OCI-LY7 (cell line): ENCODE data around the gene INSC. TPM values are rescaled to one million over a fixed set of nuclear protein-coding genes. Genes with fewer than 3 reads are reported as not detected.

ENCODE experiments used
- BruUV-seq: library from RNA; stranded (reverse); fragments of 400-500 nt; replicated peaks from 2 replicates; lab custom pipeline; 2021; lab: Mats Ljungman, UMichigan
- CTCF ChIA-PET: fragments of 300-600 bp; sonication (Branson Sonifier 250); formaldehyde crosslinking; loops from one replicate; lab custom pipeline; 2022; ENCODE audit warnings: antibody characterized with exemption; ENCODE audit not compliant: unreplicated experiment; lab: Charles Lee
- POLR2A ChIA-PET: fragments of 300-600 bp; sonication (Branson Sonifier 250); formaldehyde crosslinking; loops from one replicate; lab custom pipeline; 2022; ENCODE audit warnings: antibody characterized with exemption; lab: Charles Lee
- DNase-seq: peaks from one replicate; pipeline ENCODE4 v3.0.0-alpha.2; 2015; ENCODE audit warnings: low spot score
- H2AFZ ChIP-seq: fragments of 200-600 bp; sonication (generic), shearing (Covaris generic); 2 replicates; pipeline ENCODE4 v1.6.1; 2014; ENCODE audit warnings: mild to moderate bottlenecking, antibody characterized with exemption, low read length, moderate library complexity
- H3K27ac ChIP-seq: fragments of 200-600 bp; sonication (generic); 2 replicates; pipeline ENCODE4 v1.5.1; 2014; ENCODE audit warnings: mixed run types, low read depth, mild to moderate bottlenecking, moderate library complexity, low read length, inconsistent platforms; ENCODE audit not compliant: poor library complexity, severe bottlenecking
- H3K36me3 ChIP-seq: fragments of 200-600 bp; sonication (generic); 2 replicates; pipeline ENCODE4 v1.6.1; 2014; ENCODE audit warnings: mild to moderate bottlenecking, antibody characterized with exemption, low read length, moderate library complexity, mixed read lengths; ENCODE audit not compliant: insufficient read depth
- H3K4me1 ChIP-seq: fragments of 200-600 bp; sonication (generic); 2 replicates; pipeline ENCODE4 v1.5.1; 2014; ENCODE audit warnings: mild to moderate bottlenecking, low read length; ENCODE audit not compliant: insufficient read depth, poor library complexity, severe bottlenecking
- H3K4me2 ChIP-seq: fragments of 200-600 bp; sonication (generic); 2 replicates; pipeline ENCODE4 v1.6.1; 2014; ENCODE audit warnings: mild to moderate bottlenecking, low read length
- H3K4me3 ChIP-seq: fragments of 200-600 bp; sonication (generic); 2 replicates; pipeline ENCODE4 v1.5.1; 2014; ENCODE audit warnings: mild to moderate bottlenecking, low read depth, low read length; ENCODE audit not compliant: poor library complexity, severe bottlenecking
- H3K79me2 ChIP-seq: fragments of 200-600 bp; sonication (generic); 2 replicates; pipeline ENCODE4 v1.6.1; 2016; ENCODE audit warnings: low read depth, mild to moderate bottlenecking, low read length, moderate library complexity, mixed read lengths; ENCODE audit not compliant: insufficient read depth
- H3K9me2 ChIP-seq: fragments of 200-600 bp; sonication (generic); 2 replicates; pipeline ENCODE4 v1.6.1; 2016; ENCODE audit warnings: mild to moderate bottlenecking, low read length, mixed read lengths; ENCODE audit not compliant: insufficient read depth
- H3K9me3 ChIP-seq: fragments of 200-600 bp; sonication (generic); 2 replicates; pipeline ENCODE4 v1.6.1; 2014; ENCODE audit warnings: mild to moderate bottlenecking, mixed run types, low read length, mixed read lengths
- H4K20me1 ChIP-seq: fragments of 200-600 bp; sonication (generic); 2 replicates; pipeline ENCODE4 v1.6.1; 2014; ENCODE audit warnings: mild to moderate bottlenecking, antibody characterized with exemption, low read length, moderate library complexity, mixed read lengths; ENCODE audit not compliant: insufficient read depth
- CTCF ChIP-seq: fragments of 200-600 bp; sonication (generic); conservative IDR thresholded peaks from 2 replicates; pipeline ENCODE4 v1.5.1; 2014; ENCODE audit warnings: mild to moderate bottlenecking, antibody characterized with exemption, low read length, moderate library complexity, mixed read lengths
- EZH2phosphoT487 ChIP-seq: fragments of 200-600 bp; sonication (generic); IDR thresholded peaks from 2 replicates; pipeline ENCODE4 v1.6.1; 2018; ENCODE audit warnings: low read depth, borderline replicate concordance, mild to moderate bottlenecking, mixed run types, antibody characterized with exemption, low read length, moderate library complexity, mixed read lengths
- intact Hi-C: fragments of 100-400 bp; cut with micrococcal nuclease; formaldehyde crosslinking; loops from one replicate; pipeline ENCODE4 v1.10.0; 2022; ENCODE audit not compliant: unreplicated experiment
- total RNA-seq, 2 experiments: library from RNA; depleted of rRNA in 1 of 2; stranded (reverse); fragments of >200 nt in 1 of 2; shearing (Covaris generic) in 1 of 2; gene quantifications; 2 replicates each; pipeline ENCODE4 v1.2.3, GENCODE V29; 2014 to 2022

The INSC gene
- total RNA-seq, 2 experiments from 2014 or later, result not detected

DNA sequence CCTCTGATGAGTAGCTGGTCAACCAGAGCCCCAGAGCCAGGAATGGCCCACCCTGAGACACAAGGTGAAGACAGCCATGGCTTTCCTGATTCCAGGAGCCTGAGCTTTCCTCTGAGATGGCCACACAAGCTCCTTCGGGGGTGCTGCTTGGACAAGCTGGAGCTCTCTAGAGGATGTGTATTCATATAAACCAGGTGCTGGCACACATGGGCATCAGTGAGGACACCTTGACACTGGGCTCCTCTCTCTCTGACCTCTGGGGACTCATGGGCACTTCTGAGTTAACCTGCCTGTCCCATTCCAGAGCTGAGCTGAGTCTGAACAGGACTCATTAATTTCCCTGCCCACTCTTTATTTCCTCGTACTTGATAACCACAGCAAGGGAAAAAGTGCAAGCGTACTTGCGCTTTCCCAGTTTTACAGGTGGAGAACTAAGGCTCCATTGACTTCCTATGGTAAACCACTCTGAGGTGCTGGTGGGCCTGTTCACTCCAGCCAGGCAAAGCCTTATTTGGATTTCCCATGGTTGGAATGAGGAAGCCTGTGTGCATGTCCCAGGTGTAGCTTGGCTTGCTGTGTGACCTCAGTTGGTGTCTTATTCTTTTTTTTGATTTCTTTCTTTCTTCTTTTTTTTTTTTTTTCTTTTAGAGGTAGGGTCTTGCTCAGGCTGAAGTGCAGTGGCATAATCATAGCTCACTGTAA is 25.4 kb downstream of the INSC start:
- H3K27ac ChIP-seq, result no peak overlapping the region
- H3K9me3 ChIP-seq, result no peaks in the 10 kb centered on the region
- no peak overlapping the region for H3K4me3 ChIP-seq
- H3K9me2 ChIP-seq, result no peaks in the 10 kb centered on the region
- intact Hi-C loops, result no loop called here
- DNase-seq, result no peak
- no peaks in the 10 kb centered on the region for H3K79me2 ChIP-seq
- H3K4me2 ChIP-seq, result no peak overlapping the region
- ChIA-PET POLR2A (interaction anchor here (0.6 to 1.7 kb wide), 7 partner anchors 8 to 739 kb away, joined by 3 to 7 read pairs (median 4); no protein-coding TSS in a partner anchor), CTCF (no interaction called here)
- no peaks in the 10 kb centered on the region for H4K20me1 ChIP-seq
- no peak overlapping the region for H2AFZ ChIP-seq
- no TSS peak for BruUV-seq
- TF ChIP-seq EZH2phosphoT487 (no peak), CTCF (no peak)
- no peaks in the 10 kb centered on the region for H3K36me3 ChIP-seq
- no peaks in the 10 kb centered on the region for H3K4me1 ChIP-seq

- no peak overlapping the region for H3K27ac ChIP-seq
- BruUV-seq, result no TSS peak
- intact Hi-C loops, result no loop called here
- TF ChIP-seq CTCF (no peak), EZH2phosphoT487 (no peak)
- no peaks in the 10 kb centered on the region for H3K9me2 ChIP-seq
- DNase-seq, result peak; percentile 33
- no peaks in the 10 kb centered on the region for H3K4me1 ChIP-seq
- no peak overlapping the region for H3K4me3 ChIP-seq
- CTCF ChIA-PET, result no interaction called here
- no peak overlapping the region for H3K4me2 ChIP-seq
- POLR2A ChIA-PET, result interaction anchor here (0.6 to 1.8 kb wide), 2 partner anchors 15 to 94 kb away, joined by 3 to 4 read pairs; no protein-coding TSS in a partner anchor
- H2AFZ ChIP-seq, result no peak overlapping the region
- no peaks in the 10 kb centered on the region for H3K36me3 ChIP-seq
- H3K9me3 ChIP-seq, result no peaks in the 10 kb centered on the region
- H4K20me1 ChIP-seq, result no peaks in the 10 kb centered on the region
- H3K79me2 ChIP-seq, result no peaks in the 10 kb centered on the region
These were observed 26.7 kb downstream of the INSC start for GRCh38 chr11:15141381-15141780.

DNA sequence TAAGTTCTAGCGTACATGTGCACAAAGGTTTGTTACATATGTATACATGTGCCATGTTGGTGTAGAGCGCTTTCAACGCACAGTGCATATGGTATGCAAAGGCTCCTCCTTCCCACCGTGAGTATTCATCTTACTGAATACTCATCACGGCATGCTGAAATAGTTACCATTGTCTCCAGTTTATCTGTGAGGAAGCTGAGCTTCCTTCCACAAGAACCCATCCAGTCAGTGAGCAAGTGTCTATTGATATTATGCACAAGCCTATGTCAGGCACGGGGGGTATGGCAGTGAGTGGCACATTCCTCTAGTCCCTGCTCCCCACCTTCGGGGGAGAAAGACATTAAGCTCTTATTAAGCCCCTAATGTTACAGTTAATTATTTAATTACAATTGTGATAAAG is 28.1 kb downstream of the INSC start:
- no TSS peak for BruUV-seq
- H3K4me1 ChIP-seq, result no peaks in the 10 kb centered on the region
- CTCF ChIA-PET, result no interaction called here

More for the DNA sequence above, 28.1 kb downstream of the INSC start:
- no peak overlapping the region for H3K4me3 ChIP-seq
- H3K9me2 ChIP-seq, result no peaks in the 10 kb centered on the region
- no peak for DNase-seq
- no peak overlapping the region for H2AFZ ChIP-seq
- no peaks in the 10 kb centered on the region for H3K9me3 ChIP-seq
- TF ChIP-seq EZH2phosphoT487, result no peak
- H3K4me2 ChIP-seq, result no peak overlapping the region
- H4K20me1 ChIP-seq, result no peaks in the 10 kb centered on the region
- no peaks in the 10 kb centered on the region for H3K79me2 ChIP-seq
- no peak overlapping the region for H3K27ac ChIP-seq
- no peaks in the 10 kb centered on the region for H3K36me3 ChIP-seq
- intact Hi-C loops, result no loop called here
- POLR2A ChIA-PET, result interaction anchor here (1.8 kb wide), 1 partner anchor 17 kb away, joined by 4 read pairs; no protein-coding TSS in a partner anchor
